IMR-90 (cell line): ENCODE results near the gene SUPV3L1.

Source experiments
- BHLHE40 ChIP-seq: fragments of 150-350 bp; IDR thresholded peaks from 2 replicates; pipeline ENCODE4 v1.6.1; 2016; ENCODE audit warnings: mild to moderate bottlenecking, low read depth, low read length
- CHD1 ChIP-seq: IDR thresholded peaks from 2 replicates; pipeline ENCODE4 v1.6.1; 2012; ENCODE audit warnings: low read depth, low read length, improper control_type of control experiment
- CTCF ChIP-seq: conservative IDR thresholded peaks from 2 replicates; pipeline ENCODE4 v1.5.1; 2012; ENCODE audit warnings: mild to moderate bottlenecking, low read depth, low read length, improper control_type of control experiment
- FOS ChIP-seq: fragments of 150-350 bp; IDR thresholded peaks from 2 replicates; pipeline ENCODE4 v1.6.1; 2016; ENCODE audit warnings: low read depth, low read length
- MXI1 ChIP-seq: IDR thresholded peaks from 2 replicates; pipeline ENCODE4 v1.6.1; 2012; ENCODE audit warnings: low read depth, mild to moderate bottlenecking, low read length, moderate library complexity, borderline replicate concordance
- POLR2A ChIP-seq: IDR thresholded peaks from 2 replicates; pipeline ENCODE4 v1.6.1; 2012; ENCODE audit warnings: mild to moderate bottlenecking, low read depth, low read length
- RCOR1 ChIP-seq: IDR thresholded peaks from 2 replicates; pipeline ENCODE4 v1.6.1; 2012; ENCODE audit warnings: mild to moderate bottlenecking, low read length, improper control_type of control experiment; ENCODE audit not compliant: insufficient replicate concordance
- SMC3 ChIP-seq: fragments of 150-350 bp; IDR thresholded peaks from 2 replicates; pipeline ENCODE4 v1.6.1; 2016; ENCODE audit warnings: low read depth, mild to moderate bottlenecking, antibody characterized with exemption, low read length, moderate library complexity
- USF2 ChIP-seq: fragments of 150-350 bp; IDR thresholded peaks from 2 replicates; pipeline ENCODE4 v1.6.1; 2017; ENCODE audit warnings: mild to moderate bottlenecking, antibody characterized with exemption, low read length, low read depth

GRCh38 chr10:69230128-69230527, 50.1 kb downstream of the SUPV3L1 start:
- no peak for TF ChIP-seq CTCF
- TF ChIP-seq POLR2A = no peak
- TF ChIP-seq FOS = no peak
- TF ChIP-seq BHLHE40 = no peak
- TF ChIP-seq USF2 = no peak
- TF ChIP-seq SMC3 = no peak
- TF ChIP-seq CHD1 = no peak
- no peak for TF ChIP-seq RCOR1
- no peak for TF ChIP-seq MXI1
